Peyer's patch (tissue), 4 donors: ENCODE results near the gene IGF2R. TPM values are rescaled to one million over a fixed set of nuclear protein-coding genes. Genes with fewer than 3 reads are reported as not detected.

Experiments used
- DNase-seq, 3 donors: peaks; one replicate each; pipeline ENCODE4 v3.0.0-alpha.2; 2017 to 2019
- H3K27ac ChIP-seq, 4 donors: fragments of 200-600 bp; sonication (generic); one replicate each; pipeline ENCODE4 v1.5.1; 2016 to 2019
- H3K27me3 ChIP-seq, 2 donors: fragments of 200-600 bp; sonication (generic); one replicate each; pipeline ENCODE4 v1.5.1; 2019
- H3K36me3 ChIP-seq, 3 donors: fragments of 200-600 bp; sonication (generic); one replicate each; pipeline ENCODE4 v1.5.1; 2016 to 2019
- H3K4me1 ChIP-seq, 4 donors: fragments of 200-600 bp; sonication (generic); one replicate each; pipeline ENCODE4 v1.5.1; 2016 to 2019
- H3K4me3 ChIP-seq, 4 donors: fragments of 200-600 bp; sonication (generic); 1 replicate in 3 of 4; 2 replicates in 1 of 4; pipeline ENCODE4 v1.5.1; 2016 to 2019; ENCODE audit warnings: mild to moderate bottlenecking in 1 of 4
- H3K9me3 ChIP-seq, 4 donors: fragments of 200-600 bp; sonication (generic); one replicate each; pipeline ENCODE4 v1.5.1; 2016 to 2019; ENCODE audit warnings: mild to moderate bottlenecking in 1 of 4
- CTCF ChIP-seq, 6 experiments: fragments of 450-650 bp in 4 of 6; fragments of 200-600 bp in 2 of 6; sonication (generic) in 1 of 6; IDR thresholded peaks; one replicate each; pipeline ENCODE4 v1.5.1; 2017 to 2019; ENCODE audit warnings: antibody characterized with exemption in 6 of 6, mild to moderate bottlenecking in 3 of 6, moderate library complexity in 1 of 6
- POLR2A ChIP-seq, 2 donors: fragments of 450-650 bp; IDR thresholded peaks; one replicate each; pipeline ENCODE4 v1.5.1; 2017; ENCODE audit warnings: antibody characterized with exemption in 2 of 2, mild to moderate bottlenecking in 2 of 2, moderate library complexity in 2 of 2
- total RNA-seq, 4 donors: library from RNA; depleted of rRNA; stranded (reverse); fragments of >200 nt; gene quantifications; one replicate each; pipeline ENCODE4 v1.1.0, GENCODE V29; 2016

Gene IGF2R
- total RNA-seq, 4 donors from 2014 or later, result 48.7 to 86.5 (median 82.3) TPM

GRCh38 chr6:160069459-160069858 is 100.6 kb downstream of the IGF2R start:
- no peak overlapping the region for H3K4me3 ChIP-seq
- H3K9me3 ChIP-seq, result no peaks in the 10 kb centered on the region
- DNase-seq, result no peak
- H3K4me1 ChIP-seq, result peaks cover 0 to 13% (median 0%) of the 10 kb centered on the region in 4 donors
- no peaks in the 10 kb centered on the region for H3K27me3 ChIP-seq
- TF ChIP-seq POLR2A (IDR thresholded peaks at IDR 0.05) (no peak), CTCF (IDR thresholded peaks at IDR 0.05) (no peak)
- H3K36me3 ChIP-seq, result peaks cover 0 to 96% (median 0%) of the 10 kb centered on the region in 3 donors
- H3K27ac ChIP-seq, result no peak overlapping the region

- Histone ChIP-seq H3K4me1 (peaks cover 0 to 13% (median 0%) of the 10 kb centered on the region in 4 donors), H3K27me3 (no peaks in the 10 kb centered on the region), H3K36me3 (peaks cover 0 to 96% (median 0%) of the 10 kb centered on the region in 3 donors), H3K9me3 (no peaks in the 10 kb centered on the region), H3K4me3 (no peak overlapping the region), H3K27ac (no peak overlapping the region)
- TF ChIP-seq CTCF (IDR thresholded peaks at IDR 0.05) (no peak), POLR2A (IDR thresholded peaks at IDR 0.05) (no peak)
- no peak for DNase-seq
These were observed 101.5 kb downstream of the IGF2R start for GRCh38 chr6:160070427-160070826.

- H3K27me3 ChIP-seq, result no peaks in the 10 kb centered on the region
- no peak overlapping the region for H3K4me3 ChIP-seq
- no peak overlapping the region for H3K27ac ChIP-seq
- no peaks in the 10 kb centered on the region for H3K9me3 ChIP-seq
- peaks cover 0 to 13% (median 0%) of the 10 kb centered on the region in 4 donors for H3K4me1 ChIP-seq
- DNase-seq, result no peak
- TF ChIP-seq POLR2A (IDR thresholded peaks at IDR 0.05) (no peak), CTCF (IDR thresholded peaks at IDR 0.05) (no peak)
- peaks cover 0 to 98% (median 0%) of the 10 kb centered on the region in 3 donors for H3K36me3 ChIP-seq
These were observed 101.9 kb downstream of the IGF2R start for GRCh38 chr6:160070831-160071230.

GRCh38 chr6:160071805-160072690 is 103.2 kb downstream of the IGF2R start:
- Histone ChIP-seq H3K9me3 (no peaks in the 10 kb centered on the region), H3K27ac (no peak overlapping the region), H3K27me3 (no peaks in the 10 kb centered on the region), H3K4me3 (no peak overlapping the region), H3K4me1 (peaks cover 0 to 13% (median 0%) of the 10 kb centered on the region in 4 donors), H3K36me3 (peaks cover 0 to 99% (median 0%) of the 10 kb centered on the region in 3 donors)
- no peak for TF ChIP-seq CTCF (IDR thresholded peaks at IDR 0.05)
- no peak for TF ChIP-seq POLR2A (IDR thresholded peaks at IDR 0.05)
- DNase-seq, result peak in 1 of 3 donors; percentile 46

GRCh38 chr6:160073272-160073671 is 104.4 kb downstream of the IGF2R start:
- Histone ChIP-seq H3K27me3 (no peaks in the 10 kb centered on the region), H3K27ac (no peak overlapping the region), H3K4me3 (no peak overlapping the region), H3K4me1 (peaks cover 0 to 13% (median 0%) of the 10 kb centered on the region in 4 donors), H3K36me3 (peaks cover 0 to 100% (median 0%) of the 10 kb centered on the region in 3 donors), H3K9me3 (no peaks in the 10 kb centered on the region)
- DNase-seq, result no peak
- no peak for TF ChIP-seq CTCF (IDR thresholded peaks at IDR 0.05)
- no peak for TF ChIP-seq POLR2A (IDR thresholded peaks at IDR 0.05)
